Tibial artery (tissue), 4 donors: ENCODE measurements around the gene TMCC1.
A peak's percentile ranks its signal among the peaks of the same experiment; 100 is the strongest.
"Not testable (repeated sequence)": the region's sequence is repeated elsewhere in the genome, so short reads cannot be mapped to it uniquely, and the experiment has no call there.

Experiments
- DNase-seq, 2 donors: peaks; one replicate each; pipeline ENCODE4 v3.0.0-alpha.2; 2019
- H3K27ac ChIP-seq, 2 donors: fragments of 200-600 bp; sonication (generic) in 1 of 2; 1 replicate in 1 of 2; 2 replicates in 1 of 2; pipeline ENCODE4 v1.5.1; 2018 to 2019; ENCODE audit warnings: mild to moderate bottlenecking in 1 of 2
- H3K27me3 ChIP-seq, 2 donors: fragments of 200-600 bp; sonication (generic) in 1 of 2; one replicate each; pipeline versions ENCODE4 v1.5.1 to v1.6.0; 2016 to 2019
- H3K36me3 ChIP-seq, 3 donors: fragments of 200-600 bp; sonication (generic) in 2 of 3; one replicate each; pipeline ENCODE4 v1.5.1; 2016 to 2019; ENCODE audit warnings: mild to moderate bottlenecking in 2 of 3
- H3K4me1 ChIP-seq, 4 donors: fragments of 200-600 bp; sonication (generic) in 2 of 4; 1 replicate in 3 of 4; 2 replicates in 1 of 4; pipeline ENCODE4 v1.5.1; 2016 to 2019
- H3K4me3 ChIP-seq, 2 donors: fragments of 200-600 bp; sonication (generic) in 1 of 2; 1 replicate in 1 of 2; 2 replicates in 1 of 2; pipeline ENCODE4 v1.5.1; 2018 to 2019; ENCODE audit warnings: mild to moderate bottlenecking in 2 of 2
- H3K9me3 ChIP-seq, 3 donors: fragments of 200-600 bp; sonication (generic) in 1 of 3; one replicate each; pipeline ENCODE4 v1.5.1; 2016 to 2019
- intact Hi-C: fragments of 100-400 bp; cut with DNase I; formaldehyde crosslinking; loops from one replicate; pipeline ENCODE4 v1.15.0; 2023; ENCODE audit warnings: low total_unique reads
- TF ChIP-seq, protein P1 (sequence below), 2 experiments: fragments of 200-600 bp in 1 of 2; fragments of 450-650 bp in 1 of 2; IDR thresholded peaks; one replicate each; pipeline ENCODE4 v1.5.1; 2017 to 2019; ENCODE audit warnings: antibody characterized with exemption in 2 of 2, mild to moderate bottlenecking in 1 of 2, moderate library complexity in 1 of 2

The TMCC1 gene

DNA sequence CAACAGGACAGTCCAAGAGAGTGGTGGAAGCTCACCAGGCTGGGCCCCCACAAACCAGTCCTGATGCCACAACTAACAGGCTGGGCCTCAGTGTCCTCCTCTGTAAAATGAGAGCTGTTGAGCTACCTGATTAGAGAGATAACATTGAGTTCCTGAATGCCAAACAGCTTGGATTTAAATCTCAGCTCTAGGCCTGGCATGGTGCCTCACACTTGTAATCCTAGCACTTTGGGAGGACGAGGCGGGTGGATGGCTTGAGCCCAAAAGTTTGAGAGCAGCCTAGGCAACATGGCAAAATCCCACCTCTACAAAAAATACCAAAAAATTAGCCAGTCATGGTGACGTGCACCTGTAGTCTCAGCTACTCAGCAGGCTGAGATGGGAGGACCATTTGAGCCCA is 20.1 kb upstream of the TMCC1 start:
- H3K27ac ChIP-seq = no peak overlapping the region
- intact Hi-C loops = no loop called here
- TF ChIP-seq, protein P1, sequence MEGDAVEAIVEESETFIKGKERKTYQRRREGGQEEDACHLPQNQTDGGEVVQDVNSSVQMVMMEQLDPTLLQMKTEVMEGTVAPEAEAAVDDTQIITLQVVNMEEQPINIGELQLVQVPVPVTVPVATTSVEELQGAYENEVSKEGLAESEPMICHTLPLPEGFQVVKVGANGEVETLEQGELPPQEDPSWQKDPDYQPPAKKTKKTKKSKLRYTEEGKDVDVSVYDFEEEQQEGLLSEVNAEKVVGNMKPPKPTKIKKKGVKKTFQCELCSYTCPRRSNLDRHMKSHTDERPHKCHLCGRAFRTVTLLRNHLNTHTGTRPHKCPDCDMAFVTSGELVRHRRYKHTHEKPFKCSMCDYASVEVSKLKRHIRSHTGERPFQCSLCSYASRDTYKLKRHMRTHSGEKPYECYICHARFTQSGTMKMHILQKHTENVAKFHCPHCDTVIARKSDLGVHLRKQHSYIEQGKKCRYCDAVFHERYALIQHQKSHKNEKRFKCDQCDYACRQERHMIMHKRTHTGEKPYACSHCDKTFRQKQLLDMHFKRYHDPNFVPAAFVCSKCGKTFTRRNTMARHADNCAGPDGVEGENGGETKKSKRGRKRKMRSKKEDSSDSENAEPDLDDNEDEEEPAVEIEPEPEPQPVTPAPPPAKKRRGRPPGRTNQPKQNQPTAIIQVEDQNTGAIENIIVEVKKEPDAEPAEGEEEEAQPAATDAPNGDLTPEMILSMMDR (IDR thresholded peaks at IDR 0.05) = no peak
- DNase-seq = no peak
- peaks cover 9 to 31% (median 26%) of the 10 kb centered on the region in 3 donors for H3K9me3 ChIP-seq
- peaks cover 0 to 3% (median 0%) of the 10 kb centered on the region in 3 donors for H3K36me3 ChIP-seq
- H3K27me3 ChIP-seq = no peaks in the 10 kb centered on the region
- no peaks in the 10 kb centered on the region for H3K4me1 ChIP-seq
- H3K4me3 ChIP-seq = no peak overlapping the region

DNA sequence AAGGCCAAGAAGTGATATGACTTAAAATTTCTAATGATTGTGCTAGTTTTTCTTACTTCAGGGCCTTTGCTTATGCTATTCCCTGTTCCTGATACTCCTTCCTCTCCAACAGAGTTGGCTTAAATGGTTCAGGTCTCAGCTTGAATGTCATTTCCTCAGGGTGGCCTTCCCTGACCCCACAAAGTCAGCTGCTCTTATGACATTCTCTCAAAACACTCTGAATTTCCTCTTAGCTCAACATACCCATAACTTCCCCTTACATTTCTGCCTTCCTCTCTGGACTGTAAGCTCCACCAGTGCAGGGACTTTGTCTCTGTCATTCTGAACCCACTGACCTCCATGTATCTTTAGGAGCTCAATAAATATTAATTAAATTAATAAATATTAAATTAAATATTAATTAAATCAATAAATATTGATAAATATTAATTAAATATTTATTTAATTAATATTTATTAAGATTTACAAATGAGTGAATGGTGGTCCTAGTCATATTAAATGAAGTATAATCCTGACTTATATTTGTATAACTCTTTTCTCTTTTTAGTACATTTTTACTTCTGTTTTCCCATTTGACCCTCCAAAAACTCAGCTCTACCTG is 17.9 kb upstream of the TMCC1 start:
- DNase-seq = peak in 1 of 2 donors; percentile 27
- peaks cover 0 to 5% (median 0%) of the 10 kb centered on the region in 3 donors for H3K36me3 ChIP-seq
- intact Hi-C loops = no loop called here
- TF ChIP-seq, protein P1 (IDR thresholded peaks at IDR 0.05) = no peak
- no peak overlapping the region for H3K4me3 ChIP-seq
- H3K9me3 ChIP-seq = peaks cover 0 to 15% (median 8%) of the 10 kb centered on the region in 3 donors
- H3K27me3 ChIP-seq = no peaks in the 10 kb centered on the region
- no peaks in the 10 kb centered on the region for H3K4me1 ChIP-seq
- H3K27ac ChIP-seq = no peak overlapping the region

DNA sequence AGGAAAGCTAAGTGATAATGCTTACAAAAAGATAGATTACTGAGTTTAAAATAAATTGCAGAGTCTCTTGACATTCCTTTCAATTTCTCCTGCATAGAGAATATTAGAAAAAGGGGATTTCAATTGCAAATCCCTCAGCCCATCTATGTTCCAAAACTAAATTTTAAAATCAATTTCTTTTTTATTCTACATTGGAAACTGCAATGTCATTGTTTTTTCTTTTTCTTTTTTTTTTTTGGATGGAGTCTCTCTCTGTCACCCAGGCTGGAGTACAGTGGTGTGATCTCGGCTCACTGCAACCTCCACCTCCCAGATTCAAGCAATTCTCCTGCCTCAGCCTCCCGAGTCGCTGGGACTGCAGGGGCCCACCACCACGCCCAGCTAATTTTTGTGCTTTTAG is 15.7 kb upstream of the TMCC1 start:
- peaks cover 0 to 25% (median 3%) of the 10 kb centered on the region in 3 donors for H3K9me3 ChIP-seq
- not testable (repeated sequence) for H3K4me1 ChIP-seq, H3K27ac ChIP-seq

DNA sequence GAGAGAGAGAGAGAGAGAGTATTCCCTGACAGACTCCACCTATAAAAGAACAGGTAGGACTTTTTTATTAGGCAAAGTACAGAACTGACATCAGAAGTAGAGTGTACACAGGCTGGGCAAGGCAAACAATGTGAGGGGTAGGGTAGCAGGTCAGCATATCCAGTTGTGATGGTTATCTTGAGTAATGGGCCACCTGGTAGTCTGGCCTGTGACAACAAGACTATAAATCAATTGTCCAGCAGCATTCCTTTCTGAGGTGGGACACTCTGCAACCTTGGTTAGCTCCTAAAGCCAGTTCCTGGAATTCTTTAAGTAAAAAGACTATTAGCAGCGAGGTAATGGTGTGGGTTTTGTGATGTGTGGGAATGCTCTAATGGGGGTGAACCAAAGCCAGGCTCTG is 14.9 kb upstream of the TMCC1 start:
- Histone ChIP-seq H3K27me3 (no peaks in the 10 kb centered on the region), H3K36me3 (peaks cover 0 to 15% (median 0%) of the 10 kb centered on the region in 3 donors), H3K4me3 (no peak overlapping the region), H3K27ac (no peak overlapping the region), H3K4me1 (no peaks in the 10 kb centered on the region), H3K9me3 (peaks cover 0 to 25% (median 3%) of the 10 kb centered on the region in 3 donors)
- TF ChIP-seq, protein P1 (IDR thresholded peaks at IDR 0.05) = no peak
- DNase-seq = no peak
- intact Hi-C loops = no loop called here

More for the DNA sequence above, 15.7 kb upstream of the TMCC1 start:
- DNase-seq, intact Hi-C loops, H3K27me3 ChIP-seq, H3K4me3 ChIP-seq: not testable (repeated sequence)
- peaks cover 0 to 15% (median 0%) of the 10 kb centered on the region in 3 donors for H3K36me3 ChIP-seq

DNA sequence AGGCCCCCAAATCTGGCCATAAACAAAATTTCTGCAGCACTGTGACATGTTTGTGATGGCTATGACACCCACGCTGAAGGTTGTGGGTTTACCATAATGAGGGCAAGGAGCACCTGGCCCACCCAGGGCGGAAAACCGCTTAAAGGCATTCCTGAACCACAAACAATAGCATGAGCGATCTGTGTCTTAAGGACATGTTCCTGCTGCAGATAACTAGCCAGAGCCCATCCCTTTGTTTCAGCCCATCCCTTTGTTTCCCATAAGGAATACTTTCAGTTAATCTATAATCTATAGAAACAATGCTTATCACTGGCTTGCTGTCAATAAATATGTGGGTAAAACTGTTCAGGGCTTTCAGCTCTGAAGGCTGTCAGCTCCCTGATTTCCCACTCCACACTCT is 7.8 kb upstream of the TMCC1 start:
- H3K27me3 ChIP-seq, DNase-seq, H3K27ac ChIP-seq, H3K4me1 ChIP-seq, intact Hi-C loops, H3K4me3 ChIP-seq: not testable (repeated sequence)
- peaks cover 0 to 13% (median 0%) of the 10 kb centered on the region in 3 donors for H3K36me3 ChIP-seq
- peaks cover 0 to 18% (median 0%) of the 10 kb centered on the region in 3 donors for H3K9me3 ChIP-seq

DNA sequence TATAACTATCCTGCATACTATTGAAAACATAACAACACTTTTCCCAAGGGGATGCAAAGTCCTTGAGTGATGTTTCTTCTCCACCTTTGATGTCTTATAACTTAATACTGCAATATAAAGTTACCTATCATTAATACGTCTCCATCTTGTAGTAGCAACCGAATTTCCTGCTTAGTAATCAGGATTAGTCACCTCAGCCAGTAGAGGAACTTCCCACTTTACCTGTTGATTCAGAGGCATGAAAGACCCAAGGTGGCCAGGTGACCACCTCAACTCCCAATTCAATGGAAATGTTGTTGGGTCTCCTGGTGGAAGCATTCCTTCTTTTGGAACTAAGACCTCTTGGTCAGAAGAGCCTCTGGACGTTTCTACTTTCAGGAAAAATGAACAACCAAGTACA is 3.5 kb upstream of the TMCC1 start:
- H3K4me3 ChIP-seq = no peak overlapping the region
- DNase-seq = no peak
- H3K36me3 ChIP-seq = peaks cover 0 to 3% (median 0%) of the 10 kb centered on the region in 3 donors
- no peak overlapping the region for H3K27ac ChIP-seq
- H3K9me3 ChIP-seq = no peaks in the 10 kb centered on the region
- H3K27me3 ChIP-seq = no peaks in the 10 kb centered on the region
- TF ChIP-seq, protein P1 (IDR thresholded peaks at IDR 0.05) = no peak
- intact Hi-C loops = no loop called here
- peaks cover 0 to 14% (median 5%) of the 10 kb centered on the region in 4 donors for H3K4me1 ChIP-seq
